Activated B cell treated with CpG ODN at 0.5 μM for 24 hours (primary cell): Measurements from ENCODE around the gene BDNF. TPM values are rescaled to one million over a fixed set of nuclear protein-coding genes. Genes with fewer than 3 reads are reported as not detected.

Source experiments
- ATAC-seq: fragments of 200-7000 bp; cut with Tn5 transposase; one replicate; pipeline ENCODE4 v1.10.0; 2021; ENCODE audit warnings: low read depth, mild to moderate bottlenecking, moderate library complexity
- CTCF ChIA-PET: fragments of 350-600 bp; sonication (Branson Sonifier 250); formaldehyde crosslinking; loops from one replicate; lab custom pipeline; 2021; ENCODE audit warnings: antibody characterized with exemption; lab: Charles Lee
- POLR2A ChIA-PET: fragments of 350-600 bp; sonication (Branson Sonifier 250); formaldehyde crosslinking; loops from one replicate; lab custom pipeline; 2021; ENCODE audit warnings: antibody characterized with exemption; lab: Charles Lee
- DNase-seq: peaks from one replicate; pipeline ENCODE4 v3.0.0; 2022
- H3K27ac Mint-ChIP-seq: one replicate; pipeline ENCODE4 v1.8.0; 2020; ENCODE audit warnings: mixed read lengths
- H3K27me3 Mint-ChIP-seq: one replicate; pipeline ENCODE4 v1.8.0; 2021; ENCODE audit warnings: mixed read lengths
- H3K36me3 Mint-ChIP-seq: one replicate; pipeline ENCODE4 v1.8.0; 2021; ENCODE audit warnings: low read depth, mixed read lengths
- H3K4me1 Mint-ChIP-seq: one replicate; pipeline ENCODE4 v1.8.0; 2021; ENCODE audit warnings: mixed read lengths
- H3K4me3 Mint-ChIP-seq: one replicate; pipeline ENCODE4 v1.8.0; 2020; ENCODE audit warnings: mild to moderate bottlenecking, mixed read lengths
- H3K9me3 Mint-ChIP-seq: one replicate; pipeline ENCODE4 v1.8.0; 2020; ENCODE audit warnings: mixed read lengths
- intact Hi-C: fragments of 100-400 bp; cut with micrococcal nuclease; formaldehyde crosslinking; loops from one replicate; pipeline ENCODE4 v1.15.1; 2024
- total RNA-seq: library from RNA; stranded (reverse); gene quantifications from 2 replicates; pipeline ENCODE4 v1.2.3, GENCODE V29; 2022
- TF ChIP-seq, protein P1 (sequence below): fragments of 200-600 bp; IDR thresholded peaks from one replicate; pipeline ENCODE4 v1.8.0; 2022; ENCODE audit warnings: antibody characterized with exemption, mild to moderate bottlenecking

Gene BDNF
- total RNA-seq, 1 donor from 2014 or later: not detected

DNA sequence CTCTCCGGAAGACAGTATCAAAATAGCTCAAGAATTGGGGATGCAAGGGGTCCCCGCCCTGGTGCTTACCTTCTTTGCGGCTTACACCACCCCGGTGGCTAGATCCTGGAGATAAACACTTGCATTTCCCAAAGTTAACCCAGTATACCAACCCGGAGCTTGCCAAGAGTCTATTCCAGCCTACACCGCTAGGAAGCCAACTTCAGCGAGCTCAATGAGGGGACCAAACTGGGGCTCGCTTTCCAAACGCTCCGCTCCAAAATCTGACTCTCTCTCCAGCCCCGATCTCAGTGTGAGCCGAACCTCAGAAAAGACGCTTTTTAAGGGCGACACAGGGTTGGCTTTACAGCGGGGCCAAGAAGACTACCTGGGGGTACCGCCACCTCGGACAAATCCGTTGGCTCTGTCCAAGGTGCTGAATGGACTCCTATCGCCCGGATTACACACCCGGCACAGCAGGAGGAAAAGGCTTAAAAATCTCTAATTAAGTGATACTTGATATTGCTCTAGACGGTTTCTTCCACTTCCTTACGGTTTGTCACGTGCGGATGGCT is 20.1 kb upstream of the BDNF start:
- CTCF ChIA-PET: no interaction called here
- ATAC-seq: no peak
- no peak overlapping the region for H3K4me3 Mint-ChIP-seq

DNA sequence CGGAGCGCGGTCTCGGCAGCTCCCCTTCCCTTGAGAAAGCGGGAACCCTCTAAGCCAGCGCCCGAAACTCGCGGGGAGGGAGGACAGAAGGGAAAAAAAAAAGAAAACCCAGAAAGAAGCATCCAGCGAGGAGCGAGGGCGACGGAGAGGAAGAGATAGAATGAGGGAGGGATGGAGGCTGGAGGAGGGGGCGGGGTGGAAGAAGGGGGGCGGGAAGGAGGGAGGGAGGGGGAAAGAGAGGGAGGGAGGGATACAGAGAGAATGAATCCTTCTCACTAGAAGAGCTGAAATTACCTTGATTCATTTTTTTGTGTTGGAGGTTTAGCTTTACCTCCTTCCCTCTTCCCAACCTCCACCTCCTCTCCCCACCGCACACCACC is 19.3 kb upstream of the BDNF start:
- Mint-ChIP-seq H3K36me3 (no peaks in the 10 kb centered on the region), H3K27me3 (peaks cover 58% of the 10 kb centered on the region), H3K27ac (no peak overlapping the region), H3K4me3 (no peak overlapping the region), H3K4me1 (peaks cover 6% of the 10 kb centered on the region), H3K9me3 (peaks cover 4% of the 10 kb centered on the region)
- DNase-seq (no peak), ATAC-seq (no peak)
- ChIA-PET POLR2A (no interaction called here), CTCF (no interaction called here)
- TF ChIP-seq, protein P1, sequence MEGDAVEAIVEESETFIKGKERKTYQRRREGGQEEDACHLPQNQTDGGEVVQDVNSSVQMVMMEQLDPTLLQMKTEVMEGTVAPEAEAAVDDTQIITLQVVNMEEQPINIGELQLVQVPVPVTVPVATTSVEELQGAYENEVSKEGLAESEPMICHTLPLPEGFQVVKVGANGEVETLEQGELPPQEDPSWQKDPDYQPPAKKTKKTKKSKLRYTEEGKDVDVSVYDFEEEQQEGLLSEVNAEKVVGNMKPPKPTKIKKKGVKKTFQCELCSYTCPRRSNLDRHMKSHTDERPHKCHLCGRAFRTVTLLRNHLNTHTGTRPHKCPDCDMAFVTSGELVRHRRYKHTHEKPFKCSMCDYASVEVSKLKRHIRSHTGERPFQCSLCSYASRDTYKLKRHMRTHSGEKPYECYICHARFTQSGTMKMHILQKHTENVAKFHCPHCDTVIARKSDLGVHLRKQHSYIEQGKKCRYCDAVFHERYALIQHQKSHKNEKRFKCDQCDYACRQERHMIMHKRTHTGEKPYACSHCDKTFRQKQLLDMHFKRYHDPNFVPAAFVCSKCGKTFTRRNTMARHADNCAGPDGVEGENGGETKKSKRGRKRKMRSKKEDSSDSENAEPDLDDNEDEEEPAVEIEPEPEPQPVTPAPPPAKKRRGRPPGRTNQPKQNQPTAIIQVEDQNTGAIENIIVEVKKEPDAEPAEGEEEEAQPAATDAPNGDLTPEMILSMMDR: no peak
- intact Hi-C loops: no loop called here

More for the DNA sequence above, 20.1 kb upstream of the BDNF start:
- no peaks in the 10 kb centered on the region for H3K36me3 Mint-ChIP-seq
- POLR2A ChIA-PET: no interaction called here
- intact Hi-C loops: loop anchor here (2.0 kb wide), 1 partner anchor 22 kb away; no protein-coding TSS in a partner anchor
- DNase-seq: no peak
- H3K27me3 Mint-ChIP-seq: peaks cover 59% of the 10 kb centered on the region
- peaks cover 6% of the 10 kb centered on the region for H3K4me1 Mint-ChIP-seq
- TF ChIP-seq, protein P1: no peak
- H3K27ac Mint-ChIP-seq: no peak overlapping the region
- H3K9me3 Mint-ChIP-seq: peaks cover 4% of the 10 kb centered on the region

DNA sequence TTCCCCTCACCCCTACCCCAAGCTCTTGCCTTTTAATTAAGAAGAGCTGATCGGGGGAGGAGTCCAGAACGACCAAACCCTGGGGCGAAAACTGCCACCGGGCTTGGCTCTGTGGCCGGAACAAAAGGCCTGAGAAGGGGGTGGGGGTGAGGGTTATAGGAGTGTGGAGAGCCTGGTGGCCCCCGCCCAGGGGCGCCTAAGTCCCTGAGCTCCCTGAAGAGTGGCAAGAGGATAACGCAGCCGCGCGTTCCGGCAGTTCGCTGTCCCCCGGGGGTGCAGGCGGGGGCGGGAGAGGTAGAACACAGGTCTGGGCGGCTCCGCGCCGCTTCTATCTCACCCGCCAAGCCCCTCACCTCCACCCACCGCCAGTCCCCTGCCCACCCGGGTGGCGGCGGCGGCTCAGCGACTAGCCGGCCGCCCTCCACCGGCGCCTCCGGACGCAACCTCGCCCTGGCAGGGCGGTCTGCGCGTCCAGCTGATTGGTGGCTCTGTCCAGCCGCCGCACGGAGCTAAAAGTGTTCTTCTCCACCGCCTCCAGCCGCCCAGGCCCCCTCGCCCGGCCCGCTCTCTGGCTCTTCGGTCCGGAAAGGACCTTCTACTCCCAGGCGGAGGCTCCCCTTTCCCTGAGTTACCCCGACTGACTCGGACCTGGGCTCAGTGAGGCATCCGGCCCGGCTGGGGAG is 18.7 kb upstream of the BDNF start:
- POLR2A ChIA-PET: no interaction called here
- TF ChIP-seq, protein P1: no peak
- CTCF ChIA-PET: no interaction called here
- Mint-ChIP-seq H3K4me3 (no peak overlapping the region), H3K9me3 (peaks cover 4% of the 10 kb centered on the region), H3K4me1 (peaks cover 6% of the 10 kb centered on the region), H3K36me3 (no peaks in the 10 kb centered on the region), H3K27me3 (peaks cover 53% of the 10 kb centered on the region), H3K27ac (no peak overlapping the region)
- no peak for ATAC-seq
- no peak for DNase-seq
- intact Hi-C loops: no loop called here

DNA sequence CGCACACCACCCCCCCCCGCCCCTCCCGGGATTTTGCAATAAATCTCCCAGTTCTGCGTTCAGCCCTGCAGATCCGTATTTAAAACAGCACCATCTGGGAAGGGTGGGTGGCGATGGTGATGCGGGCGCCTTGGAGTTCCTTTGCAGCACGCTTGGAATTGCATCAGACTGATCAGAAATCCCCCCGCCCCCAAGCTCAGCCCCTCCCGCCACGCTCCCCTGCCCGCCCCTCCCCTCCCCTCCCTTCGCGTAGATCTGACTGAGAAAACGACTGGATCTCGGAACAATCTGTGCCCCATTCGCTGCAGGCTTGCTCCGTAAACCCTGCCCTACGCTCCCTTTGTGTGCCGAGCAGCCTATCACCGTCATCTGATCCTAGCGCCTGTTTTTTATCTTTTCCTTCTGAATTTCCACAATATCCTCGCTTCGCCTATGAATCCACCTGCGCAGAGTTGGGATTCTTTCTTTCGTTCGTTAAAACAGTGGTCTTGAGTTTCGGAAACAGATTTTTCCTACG is 18.1 kb upstream of the BDNF start:
- no peak for ATAC-seq
- ChIA-PET POLR2A (no interaction called here), CTCF (no interaction called here)
- peaks cover 47% of the 10 kb centered on the region for H3K27me3 Mint-ChIP-seq
- intact Hi-C loops: no loop called here
- no peaks in the 10 kb centered on the region for H3K36me3 Mint-ChIP-seq
- peaks cover 4% of the 10 kb centered on the region for H3K9me3 Mint-ChIP-seq
- DNase-seq: no peak
- TF ChIP-seq, protein P1: no peak
- no peak overlapping the region for H3K27ac Mint-ChIP-seq
- peaks cover 6% of the 10 kb centered on the region for H3K4me1 Mint-ChIP-seq
- H3K4me3 Mint-ChIP-seq: no peak overlapping the region

DNA sequence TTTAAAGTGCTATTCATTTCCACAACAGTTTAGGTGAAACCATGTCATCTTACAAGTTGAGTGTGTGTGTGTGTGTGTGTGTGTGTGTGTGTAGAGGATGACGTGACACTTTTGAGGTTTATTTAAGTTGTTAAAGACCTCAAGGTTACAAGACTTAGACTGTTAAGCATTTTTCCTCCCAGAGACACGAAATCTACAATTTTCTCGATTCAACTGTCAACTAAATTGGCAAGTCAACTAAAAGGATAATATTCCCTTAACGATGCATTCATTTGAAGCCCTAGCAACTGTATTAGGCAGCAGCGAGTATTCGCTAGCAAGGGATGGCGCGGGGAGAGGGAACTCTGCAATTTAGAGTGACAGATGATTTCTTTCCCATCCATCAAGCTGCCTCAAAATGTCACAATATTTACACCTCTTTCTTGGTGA is 17.6 kb upstream of the BDNF start:
- DNase-seq (no peak), ATAC-seq (no peak)
- intact Hi-C loops: no loop called here
- no peaks in the 10 kb centered on the region for H3K36me3 Mint-ChIP-seq
- H3K27ac Mint-ChIP-seq: no peak overlapping the region
- ChIA-PET CTCF (interaction anchor here (0.8 to 1.1 kb wide), 2 partner anchors 13 to 812 kb away, joined by 3 to 5 read pairs; no protein-coding TSS in a partner anchor), POLR2A (no interaction called here)
- peaks cover 4% of the 10 kb centered on the region for H3K9me3 Mint-ChIP-seq
- TF ChIP-seq, protein P1: no peak
- no peak overlapping the region for H3K4me3 Mint-ChIP-seq
- H3K27me3 Mint-ChIP-seq: peaks cover 46% of the 10 kb centered on the region
- H3K4me1 Mint-ChIP-seq: peaks cover 6% of the 10 kb centered on the region
